CD4-positive, alpha-beta T cell (primary cell): ENCODE results near the gene RAB6A. TPM values are rescaled to one million over a fixed set of nuclear protein-coding genes. Genes with fewer than 3 reads are reported as not detected.

Source experiments
- ATAC-seq: fragments of 200-7000 bp; cut with Tn5 transposase; one replicate; pipeline ENCODE4 v1.10.0; 2022; ENCODE audit warnings: mild to moderate bottlenecking; ENCODE audit not compliant: poor library complexity
- CTCF ChIA-PET: fragments of 350-600 bp; sonication (Branson Sonifier 250); formaldehyde crosslinking; loops from one replicate; lab custom pipeline; 2021; ENCODE audit warnings: antibody characterized with exemption, inconsistent platforms; lab: Charles Lee
- POLR2A ChIA-PET: fragments of 350-600 bp; sonication (Branson Sonifier 250); formaldehyde crosslinking; loops from one replicate; lab custom pipeline; 2021; ENCODE audit warnings: antibody characterized with exemption, inconsistent platforms; lab: Charles Lee
- DNase-seq, 14 experiments: peaks; one replicate each; pipeline ENCODE4 v3.0.0-alpha.2; 2013 to 2020; ENCODE audit warnings: mixed read lengths in 2 of 14
- H3K27ac ChIP-seq, 2 donors: one replicate each; pipeline versions ENCODE4 v1.5.1 to v1.7.0; 2013; ENCODE audit warnings: low read length in 2 of 2, low read depth in 1 of 2, mild to moderate bottlenecking in 1 of 2
- H3K27me3 ChIP-seq, 2 experiments: 1 replicate in 1 of 2; 2 replicates in 1 of 2; pipeline versions ENCODE4 v1.6.1 to v1.7.0; 2013; ENCODE audit warnings: low read length in 2 of 2, control low read depth in 1 of 2, mild to moderate bottlenecking in 1 of 2, moderate library complexity in 1 of 2; ENCODE audit not compliant: insufficient read depth in 2 of 2, control insufficient read depth in 1 of 2
- H3K36me3 ChIP-seq: one replicate; pipeline ENCODE4 v1.6.1; 2013; ENCODE audit warnings: low read length, control low read depth; ENCODE audit not compliant: insufficient read depth
- H3K4me1 ChIP-seq: one replicate; pipeline ENCODE4 v1.6.1; 2013; ENCODE audit warnings: low read length, control low read depth; ENCODE audit not compliant: insufficient read depth
- H3K4me3 ChIP-seq: one replicate; pipeline ENCODE4 v1.5.1; 2013; ENCODE audit warnings: mild to moderate bottlenecking, low read length, moderate library complexity
- H3K9me3 ChIP-seq, 2 experiments: 1 replicate in 1 of 2; 2 replicates in 1 of 2; pipeline versions ENCODE4 v1.6.1 to v1.7.0; 2013; ENCODE audit warnings: low read length in 2 of 2, mild to moderate bottlenecking in 2 of 2, control low read depth in 1 of 2, moderate library complexity in 1 of 2; ENCODE audit not compliant: control insufficient read depth in 1 of 2, insufficient read depth in 1 of 2
- H3K27ac Mint-ChIP-seq: one replicate; pipeline ENCODE4 v1.8.0; 2020; ENCODE audit warnings: mixed read lengths
- H3K27me3 Mint-ChIP-seq: one replicate; pipeline ENCODE4 v1.8.0; 2021; ENCODE audit warnings: mixed read lengths
- H3K36me3 Mint-ChIP-seq: one replicate; pipeline ENCODE4 v1.8.0; 2021; ENCODE audit warnings: low read depth, mixed read lengths
- H3K4me1 Mint-ChIP-seq: one replicate; pipeline ENCODE4 v1.8.0; 2021; ENCODE audit warnings: low read depth, mixed read lengths
- H3K4me3 Mint-ChIP-seq: one replicate; pipeline ENCODE4 v1.8.0; 2020; ENCODE audit warnings: mild to moderate bottlenecking, mixed read lengths
- H3K9me3 Mint-ChIP-seq: one replicate; pipeline ENCODE4 v1.8.0; 2020; ENCODE audit warnings: mixed read lengths
- CTCF ChIP-seq: fragments of 200-600 bp; IDR thresholded peaks from one replicate; pipeline ENCODE4 v1.8.0; 2022; ENCODE audit warnings: antibody characterized with exemption, mild to moderate bottlenecking
- intact Hi-C, 2 experiments: fragments of 100-400 bp; cut with DNase I in 1 of 2; cut with micrococcal nuclease in 1 of 2; formaldehyde crosslinking; loops; one replicate each; pipeline versions ENCODE4 v1.15.1 to v1.9.0; 2023 to 2025; cut with DNase I, micrococcal nuclease
- total RNA-seq, 174 experiments: library from RNA in 2 of 174; stranded (reverse) in 2 of 174; gene quantifications; one replicate each; pipeline ENCODE4 v1.2.3 and lab custom pipeline; 2021 to 2026

Gene RAB6A
- total RNA-seq, 2 experiments from 2014 or later, result 42.6 to 49.3 TPM

GRCh38 chr11:73645121-73645969 is 115.5 kb downstream of the RAB6A start:
- ATAC-seq (no peak), DNase-seq (no peak)
- ChIA-PET CTCF (interaction anchor here (1.5 kb wide), 1 partner anchor 20 kb away, joined by 3 read pairs; no protein-coding TSS in a partner anchor), POLR2A (no interaction called here)
- Histone ChIP-seq H3K9me3 (no peaks in the 10 kb centered on the region), H3K4me1 (peaks cover 25% of the 10 kb centered on the region), H3K36me3 (no peaks in the 10 kb centered on the region), H3K4me3 (no peak overlapping the region), H3K27ac (no peak overlapping the region), H3K27me3 (no peaks in the 10 kb centered on the region)
- Mint-ChIP-seq H3K4me3 (no peak overlapping the region), H3K9me3 (no peaks in the 10 kb centered on the region), H3K27me3 (no peaks in the 10 kb centered on the region), H3K4me1 (peaks cover 35% of the 10 kb centered on the region), H3K27ac (no peak overlapping the region), H3K36me3 (peaks cover 9% of the 10 kb centered on the region)
- no peak for TF ChIP-seq CTCF
- intact Hi-C loops, result loop anchor here in 1 of 2 experiments (5.0 to 10.0 kb wide), 3 partner anchors 232 to 1421 kb away; partner anchors contain the start of genes COA4, INPPL1, PAAF1 and POLD3

GRCh38 chr11:73641668-73642067 is 119.2 kb downstream of the RAB6A start:
- H3K9me3 ChIP-seq, result no peaks in the 10 kb centered on the region
- peaks cover 4% of the 10 kb centered on the region for H3K4me1 ChIP-seq
- H3K27ac ChIP-seq, result no peak overlapping the region
- intact Hi-C loops, result loop anchor here in 1 of 2 experiments (10.0 kb wide), 1 partner anchor 1417 kb away; the partner anchor contains the start of gene INPPL1
- H3K36me3 Mint-ChIP-seq, result no peaks in the 10 kb centered on the region
- no peaks in the 10 kb centered on the region for H3K27me3 ChIP-seq
- no peaks in the 10 kb centered on the region for H3K9me3 Mint-ChIP-seq
- no peak overlapping the region for H3K4me3 ChIP-seq
- H3K4me1 Mint-ChIP-seq, result peaks cover 15% of the 10 kb centered on the region
- H3K36me3 ChIP-seq, result no peaks in the 10 kb centered on the region
- ChIA-PET POLR2A (interaction anchor here (1.9 kb wide), 1 partner anchor 16 kb away, joined by 8 read pairs; no protein-coding TSS in a partner anchor), CTCF (no interaction called here)
- TF ChIP-seq CTCF, result no peak
- H3K4me3 Mint-ChIP-seq, result no peak overlapping the region
- no peak overlapping the region for H3K27ac Mint-ChIP-seq
- H3K27me3 Mint-ChIP-seq, result no peaks in the 10 kb centered on the region
- DNase-seq, result no peak
- no peak for ATAC-seq

- Histone ChIP-seq H3K9me3 (no peaks in the 10 kb centered on the region), H3K27me3 (no peaks in the 10 kb centered on the region), H3K27ac (no peak overlapping the region), H3K4me3 (no peak overlapping the region), H3K36me3 (no peaks in the 10 kb centered on the region), H3K4me1 (no peaks in the 10 kb centered on the region)
- Mint-ChIP-seq H3K27me3 (no peaks in the 10 kb centered on the region), H3K4me3 (peak overlapping the region; percentile 5), H3K36me3 (no peaks in the 10 kb centered on the region), H3K9me3 (no peaks in the 10 kb centered on the region), H3K27ac (peak overlapping the region; percentile 74), H3K4me1 (peaks cover 12% of the 10 kb centered on the region)
- CTCF ChIA-PET, result interaction anchor here (1.6 kb wide), 1 partner anchor 15 kb away, joined by 10 read pairs; no protein-coding TSS in a partner anchor
- intact Hi-C loops, result loop anchor here in 1 of 2 experiments (10.0 kb wide), 1 partner anchor 1416 kb away; the partner anchor contains the start of gene INPPL1
- ATAC-seq (peak; percentile 24), DNase-seq (no peak)
- POLR2A ChIA-PET, result interaction anchor here (1.9 kb wide), 1 partner anchor 15 kb away, joined by 8 read pairs; no protein-coding TSS in a partner anchor
- TF ChIP-seq CTCF, result no peak
Measured at GRCh38 chr11:73640592-73640991, 120.3 kb downstream of the RAB6A start.
